ENCODE data around the gene SFMBT1. TPM values are rescaled to one million over a fixed set of nuclear protein-coding genes. Genes with fewer than 3 reads are reported as not detected.
"Not testable (repeated sequence)": the region's sequence is repeated elsewhere in the genome, so short reads cannot be mapped to it uniquely, and the experiment has no call there.

Gene SFMBT1
- polyA plus RNA-seq, 2 of the 4 experiments (the other 2 are of a cell fraction) = 7.0 to 9.9 TPM

- 54% methylated on average over 5 of the region's 5 CpGs for WGBS (ENCODE audit: missing lambda C conversion rate)
- ChIA-PET POLR2A (no interaction called here), CTCF (no interaction called here)
- DNase-seq (ENCODE audit: low read depth in 1 of 2, low spot score in 1 of 2) (no peak), FAIRE-seq (no peak), ATAC-seq (no peak)
- Histone ChIP-seq H3K9me3 (no peaks in the 10 kb centered on the region), H3K4me3 (no peak overlapping the region), H3K4me1 (peaks cover 76% of the 10 kb centered on the region), H3K27ac (0 out of 6 replicates have a peak overlapping the region, but pooled peaks of 1 of the 2 experiments have one; percentile 33), H3K4me2 (peak overlapping the region; percentile 67; the same call in 2 of the 3 replicates)
- TF ChIP-seq NPAS2 (CRISPR knock-in tag; IDR thresholded peaks at IDR 0.05; ENCODE audit: borderline replicate concordance) (no peak), RCOR1 (IDR thresholded peaks at IDR 0.05; ENCODE audit: low read depth, low read length) (no peak), SREBF2 (IDR thresholded peaks at IDR 0.05) (no peak), RNF2 (IDR thresholded peaks at IDR 0.05; ENCODE audit: borderline replicate concordance, low read depth) (no peak), TFCP2L1 (CRISPR knock-in tag; IDR thresholded peaks at IDR 0.05) (no peak), EHMT2 (IDR thresholded peaks at IDR 0.05; ENCODE audit: low read depth) (no peak), TP53 (CRISPR knock-in tag; IDR thresholded peaks at IDR 0.05) (no peak)
- TF ChIP-seq, protein P1, sequence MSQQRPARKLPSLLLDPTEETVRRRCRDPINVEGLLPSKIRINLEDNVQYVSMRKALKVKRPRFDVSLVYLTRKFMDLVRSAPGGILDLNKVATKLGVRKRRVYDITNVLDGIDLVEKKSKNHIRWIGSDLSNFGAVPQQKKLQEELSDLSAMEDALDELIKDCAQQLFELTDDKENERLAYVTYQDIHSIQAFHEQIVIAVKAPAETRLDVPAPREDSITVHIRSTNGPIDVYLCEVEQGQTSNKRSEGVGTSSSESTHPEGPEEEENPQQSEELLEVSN (IDR thresholded peaks at IDR 0.05; ENCODE audit: borderline replicate concordance, low read depth) = no peak
- TF ChIP-seq, protein P2, sequence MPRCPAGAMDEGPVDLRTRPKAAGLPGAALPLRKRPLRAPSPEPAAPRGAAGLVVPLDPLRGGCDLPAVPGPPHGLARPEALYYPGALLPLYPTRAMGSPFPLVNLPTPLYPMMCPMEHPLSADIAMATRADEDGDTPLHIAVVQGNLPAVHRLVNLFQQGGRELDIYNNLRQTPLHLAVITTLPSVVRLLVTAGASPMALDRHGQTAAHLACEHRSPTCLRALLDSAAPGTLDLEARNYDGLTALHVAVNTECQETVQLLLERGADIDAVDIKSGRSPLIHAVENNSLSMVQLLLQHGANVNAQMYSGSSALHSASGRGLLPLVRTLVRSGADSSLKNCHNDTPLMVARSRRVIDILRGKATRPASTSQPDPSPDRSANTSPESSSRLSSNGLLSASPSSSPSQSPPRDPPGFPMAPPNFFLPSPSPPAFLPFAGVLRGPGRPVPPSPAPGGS (IDR thresholded peaks at IDR 0.05) = no peak
- TF ChIP-seq, protein P3, sequence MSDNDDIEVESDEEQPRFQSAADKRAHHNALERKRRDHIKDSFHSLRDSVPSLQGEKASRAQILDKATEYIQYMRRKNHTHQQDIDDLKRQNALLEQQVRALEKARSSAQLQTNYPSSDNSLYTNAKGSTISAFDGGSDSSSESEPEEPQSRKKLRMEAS (IDR thresholded peaks at IDR 0.05) = no peak
- TF ChIP-seq, protein P4, sequence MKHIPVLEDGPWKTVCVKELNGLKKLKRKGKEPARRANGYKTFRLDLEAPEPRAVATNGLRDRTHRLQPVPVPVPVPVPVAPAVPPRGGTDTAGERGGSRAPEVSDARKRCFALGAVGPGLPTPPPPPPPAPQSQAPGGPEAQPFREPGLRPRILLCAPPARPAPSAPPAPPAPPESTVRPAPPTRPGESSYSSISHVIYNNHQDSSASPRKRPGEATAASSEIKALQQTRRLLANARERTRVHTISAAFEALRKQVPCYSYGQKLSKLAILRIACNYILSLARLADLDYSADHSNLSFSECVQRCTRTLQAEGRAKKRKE (CRISPR knock-in tag; IDR thresholded peaks at IDR 0.05; ENCODE audit: low read depth) = no peak
These were observed 7.0 kb downstream of the SFMBT1 start for GRCh38 chr3:53038679-53039375.

DNA sequence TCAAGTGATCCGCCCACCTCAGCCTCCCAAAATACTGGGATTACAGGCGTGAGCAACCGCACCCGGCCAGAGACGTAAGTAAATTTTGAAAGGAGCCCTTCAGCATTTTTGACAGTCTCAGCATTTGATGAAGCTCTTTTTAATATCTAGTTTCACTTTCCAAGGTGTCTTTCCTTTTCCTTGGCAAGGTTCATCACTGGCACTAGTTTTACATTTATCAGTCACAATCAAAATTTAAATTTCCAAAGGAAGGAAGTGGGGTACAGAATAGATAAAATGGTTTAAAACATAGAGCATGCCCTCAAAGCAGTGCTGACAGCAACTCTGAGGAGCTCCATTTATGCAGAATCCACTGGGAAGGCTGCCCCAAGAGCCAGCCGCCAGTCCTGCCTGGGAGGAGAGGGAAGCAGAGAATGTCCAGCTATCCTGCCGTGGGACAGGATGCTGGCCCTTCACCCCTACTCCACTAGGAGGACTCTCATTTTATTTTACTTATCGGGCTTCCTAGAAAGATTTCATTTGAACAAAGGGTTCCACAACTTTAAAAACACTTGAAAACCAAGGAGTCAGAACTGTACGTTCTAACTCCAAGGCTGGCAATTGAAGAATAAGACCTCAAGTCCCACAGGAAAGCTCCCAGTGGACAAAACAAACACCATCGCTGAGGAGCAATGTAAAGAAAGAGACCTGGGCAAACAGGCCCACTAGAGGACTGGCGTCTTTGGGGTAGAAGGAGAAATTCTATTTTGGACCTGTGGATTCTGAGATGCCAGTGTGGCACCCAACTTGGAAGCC, 9.9 kb downstream of the SFMBT1 start:
- TF ChIP-seq EP300 (IDR thresholded peaks at IDR 0.05) (no peak), FOSL2 (IDR thresholded peaks at IDR 0.05) (no peak), FOSL2 (CRISPR knock-in tag; IDR thresholded peaks at IDR 0.05) (no peak), GATA3 (IDR thresholded peaks at IDR 0.05; ENCODE audit: borderline replicate concordance) (no peak), HOXB13 (CRISPR knock-in tag; IDR thresholded peaks at IDR 0.05; ENCODE audit: low read depth) (no peak), NPAS2 (CRISPR knock-in tag; IDR thresholded peaks at IDR 0.05; ENCODE audit: borderline replicate concordance) (no peak), NFE2L2 (conservative IDR thresholded peaks at IDR 0.05; ENCODE audit: low read length) (no peak), SMC3 (IDR thresholded peaks at IDR 0.05) (no peak), CBX2 (IDR thresholded peaks at IDR 0.05; ENCODE audit: borderline replicate concordance, low read depth) (no peak), PBX3 (IDR thresholded peaks at IDR 0.05) (no peak), PHF8 (IDR thresholded peaks at IDR 0.05; ENCODE audit: borderline replicate concordance, low read depth) (no peak)
- no peak overlapping the region for H3K4me3 ChIP-seq
- DNase-seq (ENCODE audit: low read depth in 1 of 2, low spot score in 1 of 2) = no peak
- peak overlapping the region; percentile 54 for H3K4me2 ChIP-seq
- H3K4me1 ChIP-seq = peaks cover 75% of the 10 kb centered on the region
- no peak for FAIRE-seq
- ATAC-seq = peak; percentile 64 to 68; a peak in 3 of 6 replicates
- ChIA-PET CTCF (interaction anchor here (1.2 to 1.5 kb wide), 2 partner anchors 10 to 20 kb away, joined by 3 to 6 read pairs; partner anchors contain the start of gene SFMBT1), POLR2A (interaction anchor here (1.7 kb wide), 1 partner anchor 9 kb away, joined by 6 read pairs; the partner anchor contains the start of gene SFMBT1)
- peak overlapping the region; percentile 52 to 55; a peak in 5 of 6 replicates for H3K27ac ChIP-seq
- WGBS (ENCODE audit: missing lambda C conversion rate) = 86% methylated on average over 11 of the region's 11 CpGs
- H3K9me3 ChIP-seq = no peaks in the 10 kb centered on the region

GRCh38 chr3:53035018-53035417, 10.9 kb downstream of the SFMBT1 start:
- DNase-seq (ENCODE audit: low read depth in 1 of 2, low spot score in 1 of 2) (peak in 1 of 2 experiments; percentile 15), ATAC-seq (peak; percentile 39 to 77; a peak in 4 of 6 replicates)
- not testable (repeated sequence) for H3K4me3 ChIP-seq, H3K9me3 ChIP-seq, FAIRE-seq
- ChIA-PET CTCF (interaction anchor here (0.6 kb wide), 1 partner anchor 17 kb away, joined by 3 read pairs; no protein-coding TSS in a partner anchor), POLR2A (interaction anchor here (1.7 kb wide), 1 partner anchor 10 kb away, joined by 6 read pairs; the partner anchor contains the start of gene SFMBT1)
- WGBS (ENCODE audit: missing lambda C conversion rate) = 36% methylated on average over 5 of the region's 5 CpGs
- Histone ChIP-seq H3K27ac (peak overlapping the region; percentile 52 to 63; a peak in 4 of 6 replicates), H3K4me1 (peaks cover 70% of the 10 kb centered on the region), H3K4me2 (peak overlapping the region; percentile 54)

- 94% methylated on average over 10 of the region's 10 CpGs for WGBS (ENCODE audit: missing lambda C conversion rate)
- Histone ChIP-seq H3K4me1 (peaks cover 64% of the 10 kb centered on the region), H3K27ac (peak overlapping the region; percentile 41 to 63; a peak in 4 of 6 replicates), H3K4me2 (peak overlapping the region; percentile 54)
- CTCF ChIA-PET = interaction anchor here (0.6 kb wide), 1 partner anchor 16 kb away, joined by 3 read pairs; no protein-coding TSS in a partner anchor
- FAIRE-seq; DNase-seq (ENCODE audit: low read depth in 1 of 2, low spot score in 1 of 2); ATAC-seq; POLR2A ChIA-PET; H3K4me3 ChIP-seq; H3K9me3 ChIP-seq: not testable (repeated sequence)
These were observed 11.5 kb downstream of the SFMBT1 start for GRCh38 chr3:53034411-53034810.
